GM12878 (cell line): ENCODE measurements around the gene ARHGAP45.

Experiments
- CBFB ChIP-seq: IDR thresholded peaks from 2 replicates; pipeline ENCODE4 v1.6.1; 2016; ENCODE audit warnings: antibody characterized with exemption, low read depth
- CBX3 ChIP-seq: fragments of 200-600 bp; sonication (generic); IDR thresholded peaks from 2 replicates; pipeline ENCODE4 v1.6.1; 2016; ENCODE audit warnings: low read depth, borderline replicate concordance
- EED ChIP-seq: sonication (generic); IDR thresholded peaks from 2 replicates; pipeline ENCODE4 v1.6.1; 2016; ENCODE audit warnings: antibody characterized with exemption, low read depth
- EZH2 ChIP-seq: IDR thresholded peaks from 2 replicates; pipeline ENCODE4 v1.6.1; 2012; ENCODE audit warnings: low read depth, mild to moderate bottlenecking, control low read depth, inconsistent platforms, low read length, borderline replicate concordance; ENCODE audit not compliant: control insufficient read depth
- FOXK2 ChIP-seq: fragments of 450-650 bp; IDR thresholded peaks from 2 replicates; pipeline ENCODE4 v1.6.1; 2017; ENCODE audit warnings: mild to moderate bottlenecking, moderate library complexity
- GABPA ChIP-seq: IDR thresholded peaks from 2 replicates; pipeline ENCODE4 v1.6.1; 2014; ENCODE audit warnings: antibody characterized with exemption, low read depth, mild to moderate bottlenecking, inconsistent platforms
- HCFC1 ChIP-seq: fragments of 150-350 bp; IDR thresholded peaks from 2 replicates; pipeline ENCODE4 v1.6.1; 2014; ENCODE audit warnings: low read length
- NFYA ChIP-seq: IDR thresholded peaks from 2 replicates; pipeline ENCODE4 v1.6.1; 2011; ENCODE audit warnings: low read depth, mild to moderate bottlenecking, low read length, improper control_type of control experiment, borderline replicate concordance
- PRDM15 ChIP-seq: fragments of 450-650 bp; formaldehyde crosslinking; IDR thresholded peaks from 2 replicates; pipeline ENCODE4 v1.4.0; 2020; ENCODE audit warnings: mild to moderate bottlenecking, moderate library complexity
- TF ChIP-seq, protein P1 (sequence below), 3 experiments: IDR thresholded peaks in 2 of 3; conservative IDR thresholded peaks in 1 of 3; 2 replicates each; pipeline ENCODE4 v1.5.1; 2011; ENCODE audit warnings: low read depth in 3 of 3, low read length in 3 of 3, mild to moderate bottlenecking in 3 of 3, control low read depth in 2 of 3, moderate library complexity in 2 of 3, inconsistent platforms in 1 of 3, mixed read lengths in 1 of 3; ENCODE audit not compliant: control insufficient read depth in 2 of 3, insufficient read depth in 1 of 3; ENCODE audit errors: extremely low read depth in 1 of 3

DNA sequence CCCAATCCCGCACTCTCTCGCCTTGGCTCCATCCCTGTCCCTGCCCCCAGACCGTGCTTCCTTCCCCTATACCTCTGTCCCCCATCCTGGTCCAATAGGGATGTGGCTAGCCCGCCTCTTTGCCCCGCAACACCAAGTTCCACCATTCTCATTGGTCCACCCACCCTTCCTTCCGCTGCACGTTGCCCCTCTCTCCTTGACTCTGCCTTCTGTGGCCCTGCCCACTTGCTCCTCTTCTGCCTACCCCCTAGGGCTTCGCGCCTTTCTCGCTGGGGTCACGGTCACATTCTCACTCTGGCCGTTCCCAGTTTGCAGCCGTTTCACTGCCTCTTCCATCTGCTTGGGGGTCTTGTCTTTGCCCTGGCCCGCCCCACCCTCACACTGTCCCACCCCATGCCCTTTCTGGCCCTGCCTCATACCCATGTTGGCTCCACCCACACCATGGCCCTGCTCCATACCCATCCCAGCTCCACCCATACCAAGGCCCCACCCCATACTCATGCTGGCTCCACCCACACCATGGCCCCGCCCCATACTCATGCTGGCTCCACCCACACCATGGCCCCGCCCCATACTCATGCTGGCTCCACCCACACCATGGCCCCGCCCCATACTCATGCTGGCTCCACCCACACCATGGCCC is 4.5 kb upstream of the ARHGAP45 start:
- no peak for TF ChIP-seq GABPA
- TF ChIP-seq, protein P1, sequence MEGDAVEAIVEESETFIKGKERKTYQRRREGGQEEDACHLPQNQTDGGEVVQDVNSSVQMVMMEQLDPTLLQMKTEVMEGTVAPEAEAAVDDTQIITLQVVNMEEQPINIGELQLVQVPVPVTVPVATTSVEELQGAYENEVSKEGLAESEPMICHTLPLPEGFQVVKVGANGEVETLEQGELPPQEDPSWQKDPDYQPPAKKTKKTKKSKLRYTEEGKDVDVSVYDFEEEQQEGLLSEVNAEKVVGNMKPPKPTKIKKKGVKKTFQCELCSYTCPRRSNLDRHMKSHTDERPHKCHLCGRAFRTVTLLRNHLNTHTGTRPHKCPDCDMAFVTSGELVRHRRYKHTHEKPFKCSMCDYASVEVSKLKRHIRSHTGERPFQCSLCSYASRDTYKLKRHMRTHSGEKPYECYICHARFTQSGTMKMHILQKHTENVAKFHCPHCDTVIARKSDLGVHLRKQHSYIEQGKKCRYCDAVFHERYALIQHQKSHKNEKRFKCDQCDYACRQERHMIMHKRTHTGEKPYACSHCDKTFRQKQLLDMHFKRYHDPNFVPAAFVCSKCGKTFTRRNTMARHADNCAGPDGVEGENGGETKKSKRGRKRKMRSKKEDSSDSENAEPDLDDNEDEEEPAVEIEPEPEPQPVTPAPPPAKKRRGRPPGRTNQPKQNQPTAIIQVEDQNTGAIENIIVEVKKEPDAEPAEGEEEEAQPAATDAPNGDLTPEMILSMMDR (IDR thresholded peaks at IDR 0.05 in 2 of 3, conservative IDR thresholded peaks at IDR 0.05 in 1 of 3; ENCODE audit: control insufficient read depth in 2 of 3, extremely low read depth in 1 of 3, insufficient read depth in 1 of 3, low read depth in 3 of 3, low read length in 3 of 3): no peak
- TF ChIP-seq EED: no peak
- TF ChIP-seq FOXK2: no peak
- TF ChIP-seq CBX3: no peak
- TF ChIP-seq NFYA: no peak
- no peak for TF ChIP-seq CBFB
- TF ChIP-seq HCFC1: no peak
- TF ChIP-seq PRDM15 (CRISPR knock-in tag): no peak
- no peak for TF ChIP-seq EZH2
